Tibial artery (tissue), 4 donors: ENCODE measurements around the gene STRN.

Experiments
- DNase-seq, 2 donors: peaks; one replicate each; pipeline ENCODE4 v3.0.0-alpha.2; 2019
- H3K27ac ChIP-seq, 2 donors: fragments of 200-600 bp; sonication (generic) in 1 of 2; 1 replicate in 1 of 2; 2 replicates in 1 of 2; pipeline ENCODE4 v1.5.1; 2018 to 2019; ENCODE audit warnings: mild to moderate bottlenecking in 1 of 2
- H3K27me3 ChIP-seq, 2 donors: fragments of 200-600 bp; sonication (generic) in 1 of 2; one replicate each; pipeline versions ENCODE4 v1.5.1 to v1.6.0; 2016 to 2019
- H3K36me3 ChIP-seq, 3 donors: fragments of 200-600 bp; sonication (generic) in 2 of 3; one replicate each; pipeline ENCODE4 v1.5.1; 2016 to 2019; ENCODE audit warnings: mild to moderate bottlenecking in 2 of 3
- H3K4me1 ChIP-seq, 4 donors: fragments of 200-600 bp; sonication (generic) in 2 of 4; 1 replicate in 3 of 4; 2 replicates in 1 of 4; pipeline ENCODE4 v1.5.1; 2016 to 2019
- H3K4me3 ChIP-seq, 2 donors: fragments of 200-600 bp; sonication (generic) in 1 of 2; 1 replicate in 1 of 2; 2 replicates in 1 of 2; pipeline ENCODE4 v1.5.1; 2018 to 2019; ENCODE audit warnings: mild to moderate bottlenecking in 2 of 2
- H3K9me3 ChIP-seq, 3 donors: fragments of 200-600 bp; sonication (generic) in 1 of 3; one replicate each; pipeline ENCODE4 v1.5.1; 2016 to 2019
- CTCF ChIP-seq, 2 experiments: fragments of 200-600 bp in 1 of 2; fragments of 450-650 bp in 1 of 2; IDR thresholded peaks; one replicate each; pipeline ENCODE4 v1.5.1; 2017 to 2019; ENCODE audit warnings: antibody characterized with exemption in 2 of 2, mild to moderate bottlenecking in 1 of 2, moderate library complexity in 1 of 2
- intact Hi-C: fragments of 100-400 bp; cut with DNase I; formaldehyde crosslinking; loops from one replicate; pipeline ENCODE4 v1.15.0; 2023; ENCODE audit warnings: low total_unique reads

Gene STRN

GRCh38 chr2:36812196-36812595 is 154.1 kb downstream of the STRN start:
- no peak for TF ChIP-seq CTCF (IDR thresholded peaks at IDR 0.05)
- H3K27me3 ChIP-seq, result no peaks in the 10 kb centered on the region
- H3K4me3 ChIP-seq, result no peak overlapping the region
- H3K4me1 ChIP-seq, result no peaks in the 10 kb centered on the region
- no peak for DNase-seq
- H3K9me3 ChIP-seq, result no peaks in the 10 kb centered on the region
- H3K36me3 ChIP-seq, result no peaks in the 10 kb centered on the region
- no peak overlapping the region for H3K27ac ChIP-seq
- intact Hi-C loops, result no loop called here

GRCh38 chr2:36811071-36811470 is 155.3 kb downstream of the STRN start:
- no peak for DNase-seq
- TF ChIP-seq CTCF (IDR thresholded peaks at IDR 0.05), result no peak
- Histone ChIP-seq H3K36me3 (no peaks in the 10 kb centered on the region), H3K27ac (no peak overlapping the region), H3K9me3 (no peaks in the 10 kb centered on the region), H3K4me1 (no peaks in the 10 kb centered on the region), H3K4me3 (no peak overlapping the region), H3K27me3 (no peaks in the 10 kb centered on the region)
- intact Hi-C loops, result no loop called here

- intact Hi-C loops, result no loop called here
- Histone ChIP-seq H3K4me1 (no peaks in the 10 kb centered on the region), H3K27me3 (no peaks in the 10 kb centered on the region), H3K4me3 (no peak overlapping the region), H3K9me3 (no peaks in the 10 kb centered on the region), H3K27ac (no peak overlapping the region), H3K36me3 (no peaks in the 10 kb centered on the region)
- TF ChIP-seq CTCF (IDR thresholded peaks at IDR 0.05), result no peak
- no peak for DNase-seq
These were observed 157.3 kb downstream of the STRN start for GRCh38 chr2:36809069-36809445.

GRCh38 chr2:36808386-36809068 is 157.8 kb downstream of the STRN start:
- H3K9me3 ChIP-seq, result no peaks in the 10 kb centered on the region
- H3K4me3 ChIP-seq, result no peak overlapping the region
- no peak for TF ChIP-seq CTCF (IDR thresholded peaks at IDR 0.05)
- intact Hi-C loops, result no loop called here
- H3K4me1 ChIP-seq, result no peaks in the 10 kb centered on the region
- no peak overlapping the region for H3K27ac ChIP-seq
- no peak for DNase-seq
- H3K36me3 ChIP-seq, result no peaks in the 10 kb centered on the region
- no peaks in the 10 kb centered on the region for H3K27me3 ChIP-seq

- Histone ChIP-seq H3K27me3 (no peaks in the 10 kb centered on the region), H3K4me1 (no peaks in the 10 kb centered on the region), H3K36me3 (no peaks in the 10 kb centered on the region), H3K9me3 (no peaks in the 10 kb centered on the region), H3K4me3 (no peak overlapping the region), H3K27ac (no peak overlapping the region)
- intact Hi-C loops, result no loop called here
- TF ChIP-seq CTCF (IDR thresholded peaks at IDR 0.05), result no peak
- DNase-seq, result no peak
These were observed 159.0 kb downstream of the STRN start for GRCh38 chr2:36807223-36807886.
